K562 (cell line): ENCODE measurements around the gene TRABD. TPM values are rescaled to one million over a fixed set of nuclear protein-coding genes. Genes with fewer than 3 reads are reported as not detected.

Experiments
- C11orf30 ChIP-seq: fragments of 450-650 bp; IDR thresholded peaks from 2 replicates; pipeline ENCODE4 v1.6.1; 2016; ENCODE audit warnings: low read depth, mild to moderate bottlenecking
- EGR1 ChIP-seq: fragments of 450-650 bp; conservative IDR thresholded peaks from 2 replicates; pipeline ENCODE4 v1.6.1; 2017; ENCODE audit warnings: mild to moderate bottlenecking
- ELF1 ChIP-seq: fragments of 200-800 bp; sonication (Bioruptor generic); IDR thresholded peaks from 2 replicates; pipeline ENCODE4 v1.6.1; 2016; ENCODE audit warnings: missing genetic modification characterization, missing compliant biosample characterization
- EWSR1 ChIP-seq: fragments of 450-650 bp; IDR thresholded peaks from 2 replicates; pipeline ENCODE4 v1.6.1; 2018; ENCODE audit warnings: borderline replicate concordance, mild to moderate bottlenecking, low read depth, moderate library complexity; ENCODE audit not compliant: partially characterized antibody
- GATA2 ChIP-seq: sonication (generic); formaldehyde crosslinking; IDR thresholded peaks from 2 replicates; pipeline ENCODE4 v1.4.0; 2020; ENCODE audit warnings: mild to moderate bottlenecking, missing genetic modification reagents
- GATAD2B ChIP-seq: fragments of 450-650 bp; IDR thresholded peaks from 2 replicates; pipeline ENCODE4 v1.6.1; 2017; ENCODE audit warnings: mild to moderate bottlenecking, borderline replicate concordance
- HMG20B ChIP-seq: fragments of 250-450 bp; sonication (Bioruptor Pico); IDR thresholded peaks from 2 replicates; pipeline ENCODE4 v1.5.0; 2021; ENCODE audit warnings: mild to moderate bottlenecking
- NBN ChIP-seq: fragments of 450-650 bp; IDR thresholded peaks from 2 replicates; pipeline ENCODE4 v1.6.1; 2016; ENCODE audit warnings: low read depth, mild to moderate bottlenecking
- NCOA4 ChIP-seq: fragments of 450-650 bp; IDR thresholded peaks from 2 replicates; pipeline ENCODE4 v1.6.1; 2018; ENCODE audit warnings: mild to moderate bottlenecking; ENCODE audit not compliant: partially characterized antibody
- NR2C1 ChIP-seq, 2 experiments: fragments of 450-650 bp; IDR thresholded peaks; 2 replicates each; pipeline ENCODE4 v1.6.1; 2017; ENCODE audit warnings: mild to moderate bottlenecking in 2 of 2, antibody characterized with exemption in 1 of 2, inconsistent platforms in 1 of 2, missing compliant biosample characterization in 1 of 2, missing genetic modification characterization in 1 of 2
- PTTG1 ChIP-seq: fragments of 450-650 bp; IDR thresholded peaks from 2 replicates; pipeline ENCODE4 v1.6.1; 2016; ENCODE audit warnings: low read depth, mild to moderate bottlenecking, missing genetic modification characterization, missing compliant biosample characterization
- RAD51 ChIP-seq: fragments of 450-650 bp; IDR thresholded peaks from 2 replicates; pipeline ENCODE4 v1.7.1; 2016; ENCODE audit warnings: low read depth, mild to moderate bottlenecking, borderline replicate concordance
- SP2 ChIP-seq: IDR thresholded peaks from 2 replicates; pipeline ENCODE4 v1.6.1; 2011; ENCODE audit warnings: mild to moderate bottlenecking, low read depth, low read length, moderate library complexity; ENCODE audit not compliant: poor library complexity, severe bottlenecking; ENCODE audit errors: extremely low read depth
- TBP ChIP-seq: optimal IDR thresholded peaks from 2 replicates; pipeline ENCODE3; 2011; ENCODE audit warnings: low read depth, low read length, improper control_type of control experiment
- U2AF1 ChIP-seq: fragments of 200-400 bp; formaldehyde crosslinking; optimal IDR thresholded peaks from 2 replicates; pipeline ENCODE3; 2017; ENCODE audit warnings: mild to moderate bottlenecking, low read depth, low read length, moderate library complexity
- XRCC3 ChIP-seq: fragments of 450-650 bp; IDR thresholded peaks from 2 replicates; pipeline ENCODE4 v1.6.1; 2017; ENCODE audit warnings: mild to moderate bottlenecking, moderate library complexity
- XRCC5 ChIP-seq: fragments of 200-400 bp; formaldehyde crosslinking; IDR thresholded peaks from 2 replicates; pipeline ENCODE4 v1.6.1; 2017; ENCODE audit warnings: low read depth, mild to moderate bottlenecking, low read length
- ZC3H11A ChIP-seq: IDR thresholded peaks from 2 replicates; pipeline ENCODE4 v1.6.1; 2012; ENCODE audit warnings: low read depth, low read length, improper control_type of control experiment
- ZNF146 ChIP-seq: IDR thresholded peaks from one replicate; pipeline ENCODE4 v1.6.1; 2018; ENCODE audit warnings: missing compliant biosample characterization; ENCODE audit not compliant: unreplicated experiment
- ZNF324 ChIP-seq: fragments of 250-450 bp; sonication (Bioruptor Pico); IDR thresholded peaks from 2 replicates; pipeline ENCODE4 v1.4.0; 2020; ENCODE audit warnings: mild to moderate bottlenecking
- ZNF75A ChIP-seq: fragments of 450-650 bp; formaldehyde crosslinking; IDR thresholded peaks from 2 replicates; pipeline ENCODE4 v1.4.0; 2020; ENCODE audit warnings: mild to moderate bottlenecking
- polyA plus RNA-seq, 8 experiments: library from polyadenylated mRNA; depleted of rRNA in 4 of 8; stranded (reverse) in 5 of 8; unstranded in 3 of 8; fragments of >200 nt; fragmentation: Nextera tagmentation in 2 of 8; fragmentation: Illumina TruSeq in 1 of 8; extraction: Ambion mirVana in 2 of 8; extraction: Trizol in 1 of 8; gene quantifications; 2 replicates each; pipeline versions ENCODE4 v1.2.1 to v1.2.3, GENCODE V29; 2011 to 2014; ENCODE audit warnings: inconsistent platforms in 1 of 8, missing spikeins in 1 of 8
- total RNA-seq, 7 experiments: library from RNA; depleted of rRNA in 6 of 7; stranded (reverse); fragments of >200 nt in 6 of 7; fragmentation: Illumina TruSeq in 2 of 7; extraction: Trizol in 2 of 7; gene quantifications; 2 replicates each; pipeline versions ENCODE4 v1.2.1 to v1.2.3, GENCODE V29; 2011 to 2021; ENCODE audit warnings: low replicate concordance in 1 of 7
- TF ChIP-seq, protein P1 (sequence below): fragments of 250-450 bp; sonication (Bioruptor Pico); IDR thresholded peaks from 2 replicates; pipeline ENCODE4 v1.5.0; 2021
- TF ChIP-seq, protein P2 (sequence below), 2 experiments: fragments of 450-650 bp; conservative IDR thresholded peaks; 2 replicates each; pipeline ENCODE4 v1.6.1; 2017; ENCODE audit warnings: mild to moderate bottlenecking in 2 of 2, moderate library complexity in 2 of 2
- TF ChIP-seq, protein P3 (sequence below), 2 experiments: fragments of 250-450 bp in 1 of 2; fragments of 450-650 bp in 1 of 2; sonication (Bioruptor Pico) in 1 of 2; IDR thresholded peaks; 2 replicates each; pipeline versions ENCODE4 v1.6.1 to v1.8.0; 2016 to 2021; ENCODE audit warnings: mild to moderate bottlenecking in 2 of 2, moderate library complexity in 2 of 2, missing compliant biosample characterization in 1 of 2, missing genetic modification characterization in 1 of 2
- TF ChIP-seq, protein P4 (sequence below): sonication (generic); IDR thresholded peaks from 2 replicates; pipeline ENCODE4 v1.6.1; 2016

TRABD gene
- total and polyA plus RNA-seq, 9 of the 15 experiments (the other 6 are each of a cell fraction or from before 2014, with no cell fraction given) = 0.08 to 62.9 (median 14.0) TPM

DNA sequence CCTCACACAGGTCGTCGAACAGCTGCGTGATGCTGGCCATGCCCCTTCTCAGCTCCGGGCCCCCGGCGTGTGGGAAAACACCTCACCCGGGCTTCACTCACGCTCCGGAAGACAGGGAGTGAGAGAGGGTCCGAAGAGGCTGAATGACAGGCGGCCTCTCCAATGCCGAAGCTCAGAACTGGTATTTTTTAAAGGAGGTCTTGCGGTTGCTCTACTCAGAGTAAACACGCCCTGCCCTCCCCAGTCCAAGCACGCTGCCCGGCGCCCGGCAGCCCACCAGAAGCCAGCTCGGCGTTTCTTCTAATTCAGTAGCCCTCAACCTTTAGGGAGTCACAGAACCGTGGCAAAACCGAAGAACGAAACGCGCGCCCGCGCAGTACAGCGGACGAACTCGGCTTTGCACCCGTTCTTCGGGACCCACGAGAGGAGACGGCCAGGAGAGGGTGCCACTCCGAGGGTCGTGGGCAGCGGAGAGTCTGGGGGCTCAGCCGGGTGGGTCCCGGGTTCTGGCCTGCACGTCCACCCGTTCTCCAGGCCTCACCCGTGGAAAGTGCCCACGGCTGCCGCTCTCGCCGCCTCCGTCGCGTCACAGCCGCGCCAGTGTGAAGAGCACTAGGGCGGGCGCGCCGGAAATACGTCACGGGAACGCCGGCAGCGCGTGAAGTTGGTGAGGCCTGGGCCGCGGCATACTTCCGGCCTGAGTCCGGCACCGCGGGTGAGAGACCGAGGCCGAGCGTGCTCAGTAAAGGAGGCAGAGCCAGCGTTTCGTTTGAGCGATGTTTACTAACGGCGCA lies 58.9 kb downstream of the TRABD start, which contains the start of gene TUBGCP6 (continued):
- TF ChIP-seq, protein P1, sequence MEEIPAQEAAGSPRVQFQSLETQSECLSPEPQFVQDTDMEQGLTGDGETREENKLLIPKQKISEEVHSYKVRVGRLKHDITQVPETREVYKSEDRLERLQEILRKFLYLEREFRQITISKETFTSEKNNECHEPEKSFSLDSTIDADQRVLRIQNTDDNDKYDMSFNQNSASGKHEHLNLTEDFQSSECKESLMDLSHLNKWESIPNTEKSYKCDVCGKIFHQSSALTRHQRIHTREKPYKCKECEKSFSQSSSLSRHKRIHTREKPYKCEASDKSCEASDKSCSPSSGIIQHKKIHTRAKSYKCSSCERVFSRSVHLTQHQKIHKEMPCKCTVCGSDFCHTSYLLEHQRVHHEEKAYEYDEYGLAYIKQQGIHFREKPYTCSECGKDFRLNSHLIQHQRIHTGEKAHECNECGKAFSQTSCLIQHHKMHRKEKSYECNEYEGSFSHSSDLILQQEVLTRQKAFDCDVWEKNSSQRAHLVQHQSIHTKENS = no peak
- TF ChIP-seq EGR1 = no peak
- peak; percentile 77 for TF ChIP-seq NBN
- TF ChIP-seq, protein P2, sequence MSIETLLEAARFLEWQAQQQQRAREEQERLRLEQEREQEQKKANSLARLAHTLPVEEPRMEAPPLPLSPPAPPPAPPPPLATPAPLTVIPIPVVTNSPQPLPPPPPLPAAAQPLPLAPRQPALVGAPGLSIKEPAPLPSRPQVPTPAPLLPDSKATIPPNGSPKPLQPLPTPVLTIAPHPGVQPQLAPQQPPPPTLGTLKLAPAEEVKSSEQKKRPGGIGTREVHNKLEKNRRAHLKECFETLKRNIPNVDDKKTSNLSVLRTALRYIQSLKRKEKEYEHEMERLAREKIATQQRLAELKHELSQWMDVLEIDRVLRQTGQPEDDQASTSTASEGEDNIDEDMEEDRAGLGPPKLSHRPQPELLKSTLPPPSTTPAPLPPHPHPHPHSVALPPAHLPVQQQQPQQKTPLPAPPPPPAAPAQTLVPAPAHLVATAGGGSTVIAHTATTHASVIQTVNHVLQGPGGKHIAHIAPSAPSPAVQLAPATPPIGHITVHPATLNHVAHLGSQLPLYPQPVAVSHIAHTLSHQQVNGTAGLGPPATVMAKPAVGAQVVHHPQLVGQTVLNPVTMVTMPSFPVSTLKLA (conservative IDR thresholded peaks at IDR 0.05) = peak; percentile 92 to 96
- no peak for TF ChIP-seq PTTG1 (tag)
- no peak for TF ChIP-seq XRCC3
- TF ChIP-seq SP2 = peak; percentile 16
- TF ChIP-seq ZNF75A = no peak
- TF ChIP-seq ZNF146 (CRISPR knock-in tag) = no peak
- no peak for TF ChIP-seq RAD51
- peak; percentile 74 for TF ChIP-seq ELF1
- TF ChIP-seq NR2C1 (IDR thresholded peaks at IDR 0.05) = peak; percentile 12; the same call in 1 of the 2 replicates
- TF ChIP-seq NR2C1 (tag; IDR thresholded peaks at IDR 0.05) = no peak; the same call in 1 of the 2 replicates
- TF ChIP-seq EWSR1 = no peak
- peak; percentile 60 for TF ChIP-seq TBP
- TF ChIP-seq ZNF324 (CRISPR knock-in tag) = no peak
- TF ChIP-seq HMG20B (CRISPR knock-in tag) = no peak
- no peak for TF ChIP-seq GATA2 (CRISPR knock-in tag)
- TF ChIP-seq NCOA4 = no peak
- peak; percentile 98 for TF ChIP-seq C11orf30
- TF ChIP-seq, protein P3, sequence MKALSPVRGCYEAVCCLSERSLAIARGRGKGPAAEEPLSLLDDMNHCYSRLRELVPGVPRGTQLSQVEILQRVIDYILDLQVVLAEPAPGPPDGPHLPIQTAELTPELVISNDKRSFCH (CRISPR knock-in tag; IDR thresholded peaks at IDR 0.05) = no peak
- TF ChIP-seq, protein P3 (tag; IDR thresholded peaks at IDR 0.05) = no peak
- TF ChIP-seq, protein P4, sequence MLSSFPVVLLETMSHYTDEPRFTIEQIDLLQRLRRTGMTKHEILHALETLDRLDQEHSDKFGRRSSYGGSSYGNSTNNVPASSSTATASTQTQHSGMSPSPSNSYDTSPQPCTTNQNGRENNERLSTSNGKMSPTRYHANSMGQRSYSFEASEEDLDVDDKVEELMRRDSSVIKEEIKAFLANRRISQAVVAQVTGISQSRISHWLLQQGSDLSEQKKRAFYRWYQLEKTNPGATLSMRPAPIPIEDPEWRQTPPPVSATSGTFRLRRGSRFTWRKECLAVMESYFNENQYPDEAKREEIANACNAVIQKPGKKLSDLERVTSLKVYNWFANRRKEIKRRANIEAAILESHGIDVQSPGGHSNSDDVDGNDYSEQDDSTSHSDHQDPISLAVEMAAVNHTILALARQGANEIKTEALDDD = no peak
- TF ChIP-seq U2AF1 = peak; percentile 51
- no peak for TF ChIP-seq GATAD2B
- TF ChIP-seq XRCC5 = no peak
- TF ChIP-seq ZC3H11A = no peak
